H1 (cell line): Measurements from ENCODE around the gene SPRN. TPM values are rescaled to one million over a fixed set of nuclear protein-coding genes. Genes with fewer than 3 reads are reported as not detected.
A peak's percentile ranks its signal among the peaks of the same experiment; 100 is the strongest.

Experiments used
- ASH2L ChIP-seq: fragments of 200-600, 300-600 bp; sonication (generic); IDR thresholded peaks from one replicate; pipeline ENCODE4 v1.7.1; 2017; ENCODE audit warnings: low read length
- ATF3 ChIP-seq: IDR thresholded peaks from 2 replicates; pipeline ENCODE4 v1.6.1; 2011; ENCODE audit warnings: low read depth, mild to moderate bottlenecking, low read length; ENCODE audit not compliant: insufficient read depth
- BCL11A ChIP-seq, 2 experiments: IDR thresholded peaks; one replicate each; pipeline ENCODE4 v1.6.1; 2011; ENCODE audit warnings: low read depth in 2 of 2, low read length in 2 of 2, mild to moderate bottlenecking in 2 of 2
- CBX5 ChIP-seq: fragments of 300-800, 300-1000 bp; sonication (generic); IDR thresholded peaks from 2 replicates; pipeline ENCODE4 v1.7.1; 2016; ENCODE audit warnings: antibody characterized with exemption, low read length, low read depth
- CBX8 ChIP-seq: fragments of 300-800, 300-1000 bp; sonication (generic); IDR thresholded peaks from 2 replicates; pipeline ENCODE4 v1.7.1; 2016; ENCODE audit warnings: low read depth, low read length, borderline replicate concordance
- CEBPB ChIP-seq: IDR thresholded peaks from 2 replicates; pipeline ENCODE4 v1.6.1; 2012; ENCODE audit warnings: low read depth, low read length
- CHD1 ChIP-seq: IDR thresholded peaks from 2 replicates; pipeline ENCODE4 v1.6.1; 2012; ENCODE audit warnings: low read depth, low read length, improper control_type of control experiment
- CHD2 ChIP-seq: IDR thresholded peaks from 2 replicates; pipeline ENCODE4 v1.6.1; 2012; ENCODE audit warnings: low read length, improper control_type of control experiment
- CTCF ChIP-seq, 3 experiments: IDR thresholded peaks; 1 replicate in 2 of 3; 2 replicates in 1 of 3; pipeline versions ENCODE4 v1.5.1 to v1.6.1; 2011; ENCODE audit warnings: low read length in 3 of 3, mild to moderate bottlenecking in 3 of 3, inconsistent platforms in 2 of 3, low read depth in 1 of 3, moderate library complexity in 1 of 3; ENCODE audit not compliant: insufficient read depth in 1 of 3; ENCODE audit errors: control extremely low read depth in 1 of 3
- JUND ChIP-seq: IDR thresholded peaks from 2 replicates; pipeline ENCODE4 v1.6.1; 2011; ENCODE audit warnings: mild to moderate bottlenecking, improper control_type of control experiment, low read length
- MAX ChIP-seq: IDR thresholded peaks from 2 replicates; pipeline ENCODE4 v1.6.1; 2012; ENCODE audit warnings: inconsistent platforms
- NANOG ChIP-seq: IDR thresholded peaks from 2 replicates; pipeline ENCODE4 v1.6.1; 2011; ENCODE audit warnings: low read length, low read depth, mild to moderate bottlenecking, inconsistent platforms; ENCODE audit not compliant: insufficient read depth, poor library complexity, severe bottlenecking
- POLR2AphosphoS5 ChIP-seq: IDR thresholded peaks from 2 replicates; pipeline ENCODE4 v1.6.1; 2011; ENCODE audit warnings: low read depth, low read length
- POU5F1 ChIP-seq: IDR thresholded peaks from 2 replicates; pipeline ENCODE4 v1.6.1; 2011; ENCODE audit warnings: low read depth, mild to moderate bottlenecking, low read length, moderate library complexity
- RAD21 ChIP-seq, 2 experiments: IDR thresholded peaks in 1 of 2; conservative IDR thresholded peaks in 1 of 2; 2 replicates each; pipeline ENCODE4 v1.6.1; 2011; ENCODE audit warnings: low read depth in 2 of 2, low read length in 2 of 2, improper control_type of control experiment in 1 of 2, inconsistent platforms in 1 of 2, mild to moderate bottlenecking in 1 of 2, moderate library complexity in 1 of 2
- RBBP5 ChIP-seq: IDR thresholded peaks from 2 replicates; pipeline ENCODE4 v1.7.1; 2012; ENCODE audit warnings: low read depth, mild to moderate bottlenecking, inconsistent platforms, low read length, moderate library complexity, borderline replicate concordance
- SIN3A ChIP-seq, 2 experiments: IDR thresholded peaks in 1 of 2; conservative IDR thresholded peaks in 1 of 2; 2 replicates each; pipeline ENCODE4 v1.6.1; 2011 to 2012; ENCODE audit warnings: low read length in 2 of 2, improper control_type of control experiment in 1 of 2, low read depth in 1 of 2, mild to moderate bottlenecking in 1 of 2
- TEAD4 ChIP-seq: IDR thresholded peaks from 2 replicates; pipeline ENCODE4 v1.6.1; 2012; ENCODE audit warnings: low read depth, low read length, inconsistent platforms, mixed read lengths
- USF2 ChIP-seq: IDR thresholded peaks from 2 replicates; pipeline ENCODE4 v1.6.1; 2011; ENCODE audit warnings: low read length, improper control_type of control experiment
- ZNF274 ChIP-seq: IDR thresholded peaks from 2 replicates; pipeline ENCODE4 v1.7.0; 2012; ENCODE audit warnings: low read length, borderline replicate concordance; ENCODE audit errors: extremely low read depth
- polyA plus RNA-seq, 7 experiments: library from polyadenylated mRNA; depleted of rRNA in 3 of 7; stranded (reverse) in 5 of 7; unstranded in 2 of 7; fragments of >200 nt in 5 of 7; fragments of 200-250 nt in 2 of 7; gene quantifications; 1 replicate in 5 of 7; 2 replicates in 1 of 7; 4 replicates in 1 of 7; pipeline versions ENCODE4 v1.2.1 to v1.2.3, GENCODE V29; 2011 to 2013; ENCODE audit warnings: missing spikeins in 2 of 7, mixed read lengths in 2 of 7
- total RNA-seq: library from RNA; stranded (reverse); fragmentation: NEBNext Ultra II Directional; extraction: Animal tissue kit (Norgen Biotek cat#: 25700); gene quantifications from 2 replicates; pipeline ENCODE4 v1.2.1, GENCODE V29; 2021

SPRN gene
- total and polyA plus RNA-seq, 2 of the 8 experiments (the other 6 are each of a cell fraction or from before 2014, with no cell fraction given) = 0.23 to 0.24 TPM

- peak; percentile 54 to 72; a peak in 2 of 4 replicates for TF ChIP-seq SIN3A (conservative IDR thresholded peaks at IDR 0.05 in 1 of 2, IDR thresholded peaks at IDR 0.05 in 1 of 2; ENCODE audit: low read depth in 1 of 2, low read length in 2 of 2)
- TF ChIP-seq POU5F1 = no peak
- no peak for TF ChIP-seq USF2
- TF ChIP-seq CHD1 = no peak
- TF ChIP-seq CTCF (IDR thresholded peaks at IDR 0.05; ENCODE audit: control extremely low read depth in 1 of 3, insufficient read depth in 1 of 3, low read depth in 1 of 3, low read length in 3 of 3) = peak in 1 of 3 experiments; percentile 3; a peak in 1 of 4 replicates
- no peak for TF ChIP-seq BCL11A (IDR thresholded peaks at IDR 0.05; ENCODE audit: low read depth in 2 of 2, low read length in 2 of 2)
- TF ChIP-seq ZNF274 = no peak
- no peak for TF ChIP-seq CEBPB
- TF ChIP-seq CBX8 = no peak
- no peak for TF ChIP-seq CBX5
- no peak for TF ChIP-seq NANOG
- TF ChIP-seq JUND = no peak
- no peak for TF ChIP-seq TEAD4
- TF ChIP-seq RBBP5 = peak; percentile 85
- peak; percentile 32; the same call in 1 of the 2 replicates for TF ChIP-seq ATF3
- TF ChIP-seq POLR2AphosphoS5 = peak; percentile 91
- TF ChIP-seq ASH2L = peak; percentile 85
- TF ChIP-seq MAX = peak; percentile 85; the same call in 1 of the 2 replicates
- no peak for TF ChIP-seq RAD21 (IDR thresholded peaks at IDR 0.05 in 1 of 2, conservative IDR thresholded peaks at IDR 0.05 in 1 of 2; ENCODE audit: low read depth in 2 of 2, low read length in 2 of 2)
- TF ChIP-seq CHD2 = no peak
Observed at GRCh38 chr10:133394064-133394663, 30.3 kb downstream of the SPRN start, which contains the start of gene MTG1 (continued).
